Inferior parietal cortex (tissue), 1 donor: ENCODE results near the gene ABCD4.

Experiments used
- DNase-seq: peaks from one replicate; pipeline ENCODE4 v3.0.0-alpha.2; 2016; ENCODE audit errors: extremely low spot score

Gene ABCD4

DNA sequence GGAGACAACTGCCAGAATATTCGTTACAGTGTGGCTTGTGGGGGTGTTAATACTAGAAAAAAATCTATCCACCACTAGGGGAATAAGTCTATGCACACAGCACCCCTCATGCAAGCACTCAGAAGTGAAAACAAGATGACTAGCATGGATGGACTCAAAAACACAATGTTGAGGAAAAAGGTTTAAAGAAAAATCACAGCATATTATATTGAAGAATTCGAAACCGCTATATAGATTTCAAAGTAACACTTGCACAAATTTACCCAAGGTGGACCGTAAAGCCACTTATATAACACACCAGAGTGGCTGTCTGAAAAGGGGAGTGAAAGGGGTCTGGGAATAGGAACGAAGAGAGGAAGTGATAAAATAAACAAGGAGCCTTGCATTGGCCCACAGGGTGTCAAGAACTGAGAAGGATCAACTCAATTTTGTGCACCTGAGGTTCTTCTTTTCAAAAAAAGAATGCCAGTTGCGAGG lies 544 bp downstream of the ABCD4 start:
- DNase-seq = peak; percentile 67

DNA sequence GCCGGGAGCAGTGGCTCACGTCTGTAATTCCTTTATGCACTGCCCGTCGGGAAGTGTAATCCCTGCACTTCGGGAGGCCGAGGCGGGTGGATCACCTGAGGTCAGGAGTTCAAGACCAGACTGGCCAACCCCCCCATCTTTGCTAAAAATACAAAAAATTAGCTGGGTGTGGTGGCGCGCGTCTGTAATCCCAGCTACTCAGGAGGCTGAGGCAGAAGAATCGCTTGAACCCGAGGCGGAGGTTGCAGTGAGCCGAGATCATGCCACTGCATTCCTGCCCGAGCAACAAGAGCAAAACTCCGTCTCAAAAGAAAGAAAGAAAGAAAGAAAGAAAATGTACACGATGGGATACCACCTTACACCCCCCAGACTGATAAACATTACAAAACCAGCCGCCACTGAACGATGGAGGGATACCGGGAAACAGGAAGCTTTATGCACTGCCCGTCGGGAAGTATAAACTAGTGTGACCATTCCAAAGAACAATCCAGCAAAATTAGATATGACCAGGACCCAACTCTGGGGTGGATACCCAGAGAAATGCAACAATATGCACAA lies 1.1 kb downstream of the ABCD4 start:
- no peak for DNase-seq

DNA sequence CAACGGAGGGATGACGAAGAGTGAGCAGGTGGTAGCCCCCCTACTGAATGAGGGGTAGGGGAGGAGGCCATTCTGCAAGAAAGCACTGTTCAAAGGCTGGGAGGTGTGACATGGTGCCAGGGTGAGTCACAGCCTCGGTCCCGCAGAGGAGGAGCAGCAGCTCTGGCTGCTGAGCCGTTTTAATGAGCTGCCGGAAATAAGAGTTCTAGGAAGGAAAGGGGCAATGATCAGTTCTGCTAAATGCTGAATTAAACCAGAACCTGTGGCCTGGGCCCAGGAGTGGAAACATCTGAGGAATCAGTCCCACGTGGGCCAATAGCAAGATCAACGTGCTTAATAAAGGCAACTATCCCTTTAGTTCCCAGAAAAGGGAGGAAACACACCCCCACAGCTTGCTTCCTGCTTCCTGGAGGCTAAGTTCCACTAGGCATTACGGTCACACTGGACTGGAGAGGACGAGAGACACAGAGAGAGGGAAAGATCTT lies 3.6 kb downstream of the ABCD4 start:
- DNase-seq = no peak

DNA sequence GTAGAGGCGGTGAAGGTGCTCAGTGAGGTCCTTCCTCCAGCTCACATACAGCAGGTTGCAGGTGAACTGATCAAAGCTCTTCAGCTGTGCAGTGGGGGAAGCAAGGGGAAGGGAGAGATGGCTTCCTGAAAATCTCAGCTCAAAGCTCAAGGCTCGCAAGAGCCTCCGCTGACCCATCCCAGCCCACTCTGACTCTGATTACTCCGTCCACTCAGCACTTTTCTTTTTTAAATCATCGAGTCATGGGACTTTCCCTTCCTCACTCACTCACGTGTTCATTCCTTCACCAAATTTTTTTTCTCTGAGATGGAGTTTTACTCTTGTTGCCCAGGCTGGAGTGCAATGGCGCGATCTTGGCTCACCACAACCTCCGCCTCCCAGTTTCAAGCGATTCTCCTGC lies 4.7 kb downstream of the ABCD4 start:
- DNase-seq = no peak

DNA sequence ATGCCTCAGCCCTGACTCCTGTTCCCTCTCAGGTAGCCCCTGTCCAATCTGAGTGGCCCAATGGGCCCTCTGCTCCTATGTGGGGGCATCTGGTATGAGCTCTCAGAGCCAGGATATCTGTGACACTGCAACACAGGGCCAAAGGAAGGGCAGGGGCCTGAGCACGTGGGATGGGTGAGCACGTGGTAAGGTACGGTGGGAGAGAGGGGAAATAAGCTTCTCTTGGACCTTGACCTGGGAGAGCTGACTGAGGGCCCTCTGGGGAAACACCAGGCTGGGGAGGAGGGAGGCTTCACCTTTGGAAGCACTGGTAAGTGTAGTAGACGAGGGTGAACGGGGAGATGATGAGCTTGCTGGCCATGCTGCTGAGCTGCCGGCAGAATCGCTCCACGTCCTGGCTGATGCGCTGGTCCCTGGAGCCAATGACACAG lies 6.7 kb downstream of the ABCD4 start:
- DNase-seq = no peak

DNA sequence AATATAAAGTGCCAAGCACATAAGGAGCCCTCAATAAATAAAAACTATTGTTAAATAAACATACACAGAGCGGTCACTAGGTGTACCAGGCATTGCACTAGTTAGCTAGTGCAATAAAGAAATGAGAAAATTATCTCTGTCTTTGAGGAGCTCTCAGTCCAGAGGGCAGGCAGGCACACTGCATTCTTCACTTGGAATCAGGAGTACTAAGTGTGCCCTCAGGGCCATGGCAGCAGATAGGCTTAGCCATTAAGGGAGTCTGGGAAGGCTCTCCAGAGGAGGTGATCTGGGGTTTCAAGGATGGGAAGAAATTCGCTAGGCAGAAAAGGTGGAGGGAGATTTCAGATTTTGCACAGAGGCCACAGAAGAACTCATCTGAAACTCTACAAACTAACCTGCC lies 9.1 kb downstream of the ABCD4 start:
- DNase-seq = no peak

DNA sequence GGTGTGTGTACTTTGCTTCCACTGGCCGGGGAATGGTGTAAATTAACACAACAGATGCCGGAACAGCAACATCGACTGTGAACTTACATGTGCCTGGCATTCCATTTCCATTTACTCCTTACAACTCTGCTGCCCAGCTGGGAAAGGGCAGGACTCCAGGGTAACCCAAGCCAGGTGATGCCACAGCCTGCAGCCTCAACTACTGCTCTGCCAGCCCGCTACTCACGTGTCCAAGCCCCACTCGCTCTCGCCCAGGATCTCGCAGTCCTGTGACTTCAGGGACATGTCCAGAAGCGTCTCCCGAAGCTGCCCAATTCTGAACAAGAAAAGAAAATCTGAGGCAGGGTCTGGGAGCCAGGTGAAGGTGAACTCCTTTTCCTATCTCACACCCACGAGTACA lies 10.7 kb downstream of the ABCD4 start:
- no peak for DNase-seq

DNA sequence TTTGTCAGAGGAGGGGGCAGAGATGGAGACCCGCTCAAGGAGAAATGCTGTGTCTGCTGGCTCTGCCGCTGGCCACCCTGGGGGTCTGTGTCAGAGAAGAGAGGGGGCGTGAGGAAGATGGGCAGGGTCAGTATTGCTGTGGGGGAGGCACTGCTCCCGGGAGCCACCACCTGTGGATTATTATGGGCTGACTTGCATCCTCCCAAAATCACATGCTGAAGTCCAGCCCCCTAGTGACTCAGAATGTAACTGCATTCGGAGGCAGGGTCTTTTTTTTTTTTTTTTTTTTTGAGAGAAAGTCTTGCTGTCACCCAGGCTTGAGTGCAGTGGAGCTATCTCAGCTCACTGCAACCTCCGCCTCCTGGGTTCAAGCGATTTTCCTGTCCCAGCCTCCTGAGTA lies 12.3 kb downstream of the ABCD4 start:
- DNase-seq = no peak

DNA sequence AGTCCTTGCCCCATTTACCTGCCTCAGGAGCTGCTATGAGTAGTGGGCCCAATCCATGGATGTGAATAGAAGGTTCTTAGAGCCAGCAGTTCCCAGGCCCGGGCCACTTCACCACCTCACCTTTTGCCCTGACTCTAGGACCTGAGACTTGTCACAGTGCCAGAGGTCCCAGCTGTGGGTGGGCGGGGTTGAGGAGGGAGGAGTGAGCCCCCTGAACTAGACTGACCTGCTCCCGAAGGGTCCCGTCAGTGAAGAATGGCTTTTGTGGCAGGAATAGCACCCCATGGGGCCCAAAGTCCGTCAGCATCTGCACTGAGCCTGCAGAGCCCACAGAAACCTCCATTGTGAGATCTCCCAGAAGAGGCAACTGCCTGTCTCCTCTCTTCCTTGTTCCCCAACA lies 12.9 kb downstream of the ABCD4 start:
- DNase-seq = no peak

DNA sequence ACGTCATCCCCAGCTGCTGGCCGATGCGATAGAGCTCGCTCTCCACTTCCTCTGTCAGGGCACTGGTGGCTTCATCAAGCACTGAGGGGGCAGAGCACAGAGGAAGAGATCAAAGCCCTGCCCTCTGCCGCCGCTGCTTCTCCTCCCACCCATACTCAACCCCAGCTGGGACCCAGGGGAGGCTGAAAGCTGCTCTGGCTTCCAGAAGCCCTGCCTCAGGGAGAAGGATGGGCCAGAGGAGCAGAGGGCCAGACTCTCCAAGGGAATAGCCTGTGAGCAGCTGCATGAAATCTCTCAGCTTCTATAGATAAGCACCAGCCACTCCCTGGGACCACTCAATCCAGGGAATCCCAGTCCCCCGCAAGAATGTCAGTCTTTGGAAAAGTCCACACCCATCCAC lies 16.0 kb downstream of the ABCD4 start:
- DNase-seq = no peak

DNA sequence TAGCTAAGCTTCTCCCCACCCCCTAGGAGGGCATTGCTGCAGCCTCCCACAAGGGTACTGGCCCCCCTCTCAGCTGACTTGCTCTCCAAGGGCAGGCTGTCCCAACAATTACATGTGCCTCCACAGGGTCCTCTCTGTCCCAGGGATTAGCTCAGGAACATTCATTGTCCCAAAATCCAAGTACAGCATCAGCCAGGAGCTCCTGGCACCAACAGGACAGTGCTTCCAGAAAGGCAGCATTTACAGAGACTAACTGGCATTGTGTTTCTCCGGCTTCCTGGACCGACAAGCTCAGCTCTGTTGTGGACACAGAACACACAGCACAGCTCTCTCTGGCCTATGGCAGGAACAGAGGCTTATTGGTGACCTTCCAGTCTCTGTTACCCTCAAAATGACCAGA lies 21.7 kb downstream of the ABCD4 start:
- DNase-seq = no peak

DNA sequence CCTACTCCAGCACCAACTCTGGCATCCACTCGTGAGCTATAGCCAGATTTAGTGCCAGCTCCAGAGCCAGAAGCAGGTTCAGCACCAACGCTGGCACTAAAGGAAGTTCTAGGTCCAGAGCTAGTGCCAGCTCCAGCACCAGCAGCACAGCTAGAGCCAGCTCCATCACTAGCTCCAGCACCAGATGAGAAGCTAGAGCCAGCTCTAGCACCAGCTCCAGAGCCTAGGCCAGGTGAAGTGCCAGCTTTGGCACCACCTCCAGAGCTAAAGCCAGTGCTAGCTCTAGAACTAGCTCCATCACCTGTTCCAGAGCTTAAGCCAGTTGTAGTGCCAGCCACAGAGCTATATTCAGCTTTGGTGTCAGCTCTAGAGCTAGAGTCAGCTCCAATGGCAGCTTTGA lies 24.7 kb downstream of the ABCD4 start:
- DNase-seq = no peak

DNA sequence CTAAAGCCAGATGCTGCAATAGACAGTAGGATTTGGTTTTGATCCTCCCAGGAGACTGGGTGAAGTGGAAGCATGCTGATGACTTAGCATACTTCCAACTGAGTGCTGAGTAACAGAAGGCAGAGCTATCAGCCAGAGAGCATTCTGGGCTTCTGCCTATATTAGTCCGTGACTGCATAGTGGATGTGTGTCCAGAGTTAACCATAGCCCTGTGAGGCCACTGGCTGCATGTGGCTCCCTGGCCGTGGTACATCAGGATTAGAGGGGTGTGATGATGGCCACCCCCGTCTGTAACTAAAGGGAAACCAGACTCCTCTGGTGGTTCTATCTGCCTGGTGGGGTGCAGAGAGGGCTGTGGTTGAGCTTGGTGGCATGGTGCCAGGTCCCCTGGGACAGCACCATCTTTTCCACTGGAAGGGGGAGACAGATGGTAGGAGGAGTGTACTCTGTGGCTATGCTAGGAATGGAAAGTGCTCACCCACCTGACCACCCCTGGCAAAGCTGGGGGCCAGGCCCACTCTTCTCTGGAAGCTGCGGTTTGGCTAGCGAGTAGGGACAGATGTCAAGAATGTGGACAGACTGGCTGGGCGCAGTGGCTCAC lies 27.4 kb downstream of the ABCD4 start:
- no peak for DNase-seq

DNA sequence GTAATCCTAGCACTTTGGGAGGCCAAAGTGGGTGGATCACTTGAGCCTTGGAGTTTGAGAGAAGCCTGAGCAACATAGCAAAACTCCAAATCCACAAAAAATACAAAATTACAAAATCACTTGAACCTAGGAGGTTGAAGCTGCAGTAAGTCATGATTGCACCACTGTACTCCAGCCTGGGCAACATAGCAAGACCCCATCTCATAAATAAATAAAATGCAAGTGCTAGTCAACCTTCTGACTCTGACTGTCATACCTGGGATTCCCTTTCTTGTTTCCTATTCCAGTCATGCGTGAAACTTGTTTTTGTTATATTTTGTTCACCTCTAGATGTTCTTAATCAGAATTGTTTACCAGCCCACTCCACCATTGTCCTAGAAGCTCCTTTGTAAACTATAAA lies 31.4 kb downstream of the ABCD4 start:
- DNase-seq = no peak

DNA sequence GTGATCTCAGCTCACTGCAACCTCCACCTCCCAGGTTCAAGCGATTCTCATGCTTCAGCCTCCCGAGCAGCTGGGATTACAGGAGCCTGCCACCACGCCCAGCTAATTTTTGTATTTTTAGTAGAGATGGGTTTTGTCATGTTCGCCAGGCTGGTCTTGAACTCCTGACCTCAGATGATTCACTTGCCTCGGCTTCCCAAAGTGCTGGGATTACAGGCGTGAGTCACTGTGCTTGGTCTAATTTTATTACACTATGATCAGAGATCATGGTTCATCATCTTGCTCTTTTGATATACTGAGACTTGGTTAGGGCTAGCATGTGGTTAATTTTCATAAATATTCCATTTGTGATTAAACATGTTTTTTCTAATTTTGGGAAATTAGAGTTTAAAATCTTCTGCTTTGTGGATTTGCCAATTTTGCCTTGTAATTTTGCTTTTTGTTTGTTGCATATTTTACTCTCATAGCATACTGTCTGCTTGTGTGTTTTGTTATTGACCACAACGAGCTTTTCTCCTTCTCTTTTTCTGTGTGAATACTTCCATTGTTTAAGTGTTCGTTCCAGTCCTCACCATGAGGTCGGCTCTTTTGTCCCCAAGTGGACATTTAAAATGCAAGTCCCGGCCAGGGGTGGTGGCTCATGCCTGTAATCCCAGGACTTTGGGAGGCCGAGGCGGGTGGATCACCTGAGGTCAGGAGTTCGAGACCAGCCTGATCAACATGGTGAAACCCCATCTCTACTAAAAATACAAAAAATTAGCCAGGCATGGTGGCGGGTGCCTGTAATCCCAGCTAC lies 32.2 kb downstream of the ABCD4 start:
- peak; percentile 49 for DNase-seq

DNA sequence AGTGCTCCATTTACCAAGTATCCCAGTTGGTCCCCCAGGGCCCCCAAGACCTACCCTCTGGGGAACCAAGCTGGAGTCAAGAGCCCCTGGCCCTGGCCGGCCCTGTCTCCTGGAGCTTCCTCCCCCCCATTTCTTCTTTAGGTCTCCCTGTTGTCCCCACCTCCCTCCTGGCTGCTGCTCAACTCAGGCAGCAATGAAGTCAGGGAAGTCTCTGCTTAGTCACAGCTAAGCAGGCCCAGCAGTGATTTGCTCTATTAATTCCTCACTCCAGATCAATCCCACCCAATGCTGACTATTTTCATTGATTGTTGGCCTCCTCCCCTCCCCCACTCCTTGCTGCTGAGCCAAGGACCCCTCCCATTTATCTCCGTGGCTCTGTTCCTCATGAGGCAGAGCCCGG lies 35.1 kb downstream of the ABCD4 start:
- no peak for DNase-seq

DNA sequence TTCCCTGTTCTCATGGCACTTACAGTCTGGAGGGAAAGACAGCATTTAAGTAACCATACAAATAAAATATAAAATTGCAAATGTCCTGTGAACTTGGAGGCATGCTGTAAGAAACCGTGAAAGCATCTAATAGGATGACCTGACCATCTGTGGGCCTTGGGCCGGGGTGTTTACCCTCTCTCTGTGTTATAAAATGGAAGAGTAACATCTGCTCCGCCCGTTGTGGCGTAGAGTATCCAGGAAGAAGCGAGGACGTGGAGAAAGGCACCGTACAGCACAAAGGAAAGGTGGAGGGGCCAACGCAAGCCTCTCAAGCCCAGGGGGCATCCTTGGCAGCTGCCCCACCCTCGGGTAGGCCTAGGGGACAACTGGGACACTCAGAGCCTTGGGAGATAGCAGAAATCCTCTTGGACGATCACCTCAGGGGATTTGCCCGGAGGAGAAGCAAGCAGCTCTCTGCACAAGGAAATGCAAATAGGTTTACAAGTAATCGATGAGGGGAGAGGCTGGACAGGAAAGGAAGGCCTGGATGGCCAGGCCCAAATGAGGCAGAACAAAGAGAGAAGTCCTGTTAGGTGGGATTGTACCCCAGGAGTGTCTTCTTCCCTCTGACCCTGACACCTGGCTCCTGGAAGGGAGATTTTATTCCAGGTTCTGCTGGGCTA lies 37.3 kb downstream of the ABCD4 start:
- DNase-seq = no peak

DNA sequence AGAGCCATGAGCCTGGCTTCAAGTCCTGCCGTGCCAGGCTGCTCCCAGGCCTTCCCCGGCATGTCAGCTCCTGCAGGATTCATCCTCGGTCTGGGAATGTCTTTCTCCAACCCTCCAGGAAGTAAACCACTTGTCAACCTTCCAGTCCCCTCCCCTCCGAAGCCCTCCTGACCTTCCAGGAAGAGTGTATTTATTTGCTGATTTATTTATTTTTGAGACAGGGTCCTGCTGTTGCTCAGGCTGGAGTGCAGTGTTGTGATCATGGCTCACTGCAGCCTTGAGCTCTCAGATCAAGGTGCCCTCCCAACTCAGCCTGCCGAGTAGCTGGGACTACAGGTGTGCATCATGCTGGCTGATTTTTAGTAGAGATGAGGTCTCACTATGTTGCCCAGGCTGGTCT lies 38.8 kb downstream of the ABCD4 start:
- DNase-seq = no peak

DNA sequence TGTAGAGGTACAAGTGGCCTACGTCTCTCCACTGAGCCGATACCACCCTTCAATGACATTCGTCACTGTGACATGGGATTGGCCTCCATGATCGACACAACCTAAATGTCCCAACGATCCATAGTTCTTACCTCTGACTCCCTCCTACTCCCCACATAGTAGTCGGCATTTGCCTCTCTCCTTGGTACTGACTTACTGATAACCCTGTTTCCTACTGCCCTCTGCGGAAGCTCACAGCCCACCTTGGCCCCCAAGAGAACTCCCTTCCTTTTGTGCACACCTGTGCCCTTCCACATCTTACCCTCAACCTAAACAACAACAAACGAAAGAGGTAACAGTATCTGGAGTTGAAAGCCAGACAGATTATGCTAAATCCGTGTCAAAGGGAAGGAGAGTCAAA lies 39.6 kb downstream of the ABCD4 start:
- no peak for DNase-seq

DNA sequence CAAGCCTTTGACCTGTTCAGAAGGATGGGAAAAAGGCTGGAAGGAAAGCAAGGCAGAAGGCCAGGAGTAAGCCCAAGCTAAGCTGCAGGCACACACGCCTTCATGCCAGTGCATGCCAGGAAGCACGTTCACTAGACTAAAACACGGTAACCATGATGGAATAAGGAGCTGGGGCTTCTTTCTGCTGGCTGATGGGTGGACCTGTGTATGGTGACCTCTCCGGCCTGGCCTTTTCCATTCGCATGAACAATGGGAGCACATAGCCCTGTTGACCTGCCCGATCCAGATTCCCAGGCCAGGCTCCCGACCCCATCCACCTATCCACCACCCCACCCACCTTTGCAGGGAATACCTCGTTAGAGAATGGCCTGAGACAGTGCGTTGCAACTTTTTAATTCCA lies 40.7 kb downstream of the ABCD4 start:
- no peak for DNase-seq

DNA sequence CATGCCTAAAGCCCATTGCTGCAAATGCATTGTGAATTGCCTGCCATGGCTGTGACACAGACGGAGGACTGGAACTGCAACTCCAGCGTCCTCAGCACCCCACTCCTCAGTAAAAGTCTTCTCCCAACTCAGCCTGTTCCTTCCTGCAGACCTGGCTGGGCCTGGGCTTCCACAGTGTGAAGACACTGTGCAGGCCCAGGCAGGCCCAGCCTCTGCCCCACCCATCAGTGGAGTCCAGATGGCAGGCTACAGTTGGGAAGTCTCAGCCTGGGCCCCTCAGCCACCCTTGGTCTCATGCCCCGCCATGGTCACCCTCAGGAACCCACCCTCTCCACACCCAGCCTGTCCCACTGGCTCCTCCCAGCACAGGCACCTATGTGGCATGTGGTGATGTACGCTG lies 41.4 kb downstream of the ABCD4 start:
- no peak for DNase-seq

DNA sequence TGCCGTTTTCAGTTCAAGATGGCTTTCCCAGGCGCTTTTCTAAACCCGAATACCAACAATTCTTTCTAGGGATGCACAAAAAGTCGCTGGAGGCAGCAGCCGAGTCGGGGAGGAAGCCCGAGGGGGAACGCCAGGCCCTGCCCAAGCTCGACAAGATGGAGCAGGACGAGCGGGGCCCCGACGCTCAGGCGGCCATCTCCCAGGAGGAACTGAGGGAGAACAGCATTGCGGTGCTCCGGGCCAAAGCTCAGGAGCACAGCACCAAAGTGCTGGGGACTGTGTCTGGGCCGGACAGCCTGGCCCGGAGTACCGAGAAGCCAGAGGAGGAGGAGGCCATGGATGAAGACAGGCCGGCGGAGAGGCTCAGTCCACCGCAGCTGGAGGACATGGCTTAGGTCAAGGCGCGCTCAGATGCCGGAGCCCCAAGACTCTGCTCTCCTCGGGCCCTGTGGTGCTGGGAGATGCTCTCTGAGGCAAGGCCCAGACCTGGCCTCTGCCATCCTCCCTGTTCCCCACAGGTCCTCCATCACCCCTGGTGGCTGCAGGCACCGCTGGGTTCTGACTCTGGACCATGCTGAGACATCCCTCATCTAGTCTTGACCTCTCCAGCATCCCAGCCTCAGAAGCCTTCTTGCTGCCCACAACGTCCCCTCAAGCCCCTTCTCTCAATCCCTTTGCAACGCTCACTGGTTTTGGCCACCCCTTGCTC lies 42.1 kb downstream of the ABCD4 start:
- DNase-seq = no peak
